Panc1 (cell line): ENCODE results near the gene WDR1. TPM values are rescaled to one million over a fixed set of nuclear protein-coding genes. Genes with fewer than 3 reads are reported as not detected.
A peak's percentile ranks its signal among the peaks of the same experiment; 100 is the strongest.

Experiments
- ATAC-seq: fragments of 200-7000 bp; cut with Tn5 transposase; 2 replicates; pipeline ENCODE4 v1.9.1; 2020; ENCODE audit warnings: mild to moderate bottlenecking, moderate library complexity
- BruUV-seq: library from RNA; stranded (reverse); fragments of 400-500 nt; replicated peaks from 2 replicates; lab custom pipeline; 2021; lab: Mats Ljungman, UMichigan
- CTCF ChIA-PET: fragments of 300-600 bp; sonication (Branson Sonifier 250); formaldehyde crosslinking; loops from one replicate; lab custom pipeline; 2022; ENCODE audit warnings: antibody characterized with exemption; lab: Charles Lee
- POLR2A ChIA-PET: fragments of 300-600 bp; sonication (Branson Sonifier 250); formaldehyde crosslinking; loops from one replicate; lab custom pipeline; 2022; ENCODE audit warnings: antibody characterized with exemption; lab: Charles Lee
- DNase-seq: peaks from one replicate; pipeline ENCODE4 v3.0.0-alpha.2; 2010; ENCODE audit warnings: low read depth, low spot score
- H3K27ac ChIP-seq: 2 replicates; pipeline ENCODE4 v1.5.1; 2011; ENCODE audit warnings: mild to moderate bottlenecking, low read length, inconsistent platforms
- H3K27me3 ChIP-seq: fragments of 200-500 bp; sonication (Bioruptor generic); 2 replicates; pipeline ENCODE4 v1.6.0; 2014; ENCODE audit warnings: low read length, inconsistent platforms; ENCODE audit not compliant: control insufficient read depth, insufficient read depth
- H3K36me3 ChIP-seq: fragments of 200-500 bp; sonication (Bioruptor generic); 2 replicates; pipeline ENCODE4 v1.5.1; 2014; ENCODE audit warnings: inconsistent platforms, mild to moderate bottlenecking, low read length, moderate library complexity; ENCODE audit not compliant: control insufficient read depth, insufficient read depth
- H3K4me1 ChIP-seq: 2 replicates; pipeline ENCODE4 v1.5.1; 2011; ENCODE audit warnings: inconsistent platforms, mild to moderate bottlenecking, low read length, moderate library complexity; ENCODE audit not compliant: control insufficient read depth, insufficient read depth
- H3K4me3 ChIP-seq, 2 experiments: 2 replicates each; pipeline ENCODE4 v1.5.1; 2011 to 2012; ENCODE audit warnings: low read depth in 2 of 2, low read length in 2 of 2, mild to moderate bottlenecking in 2 of 2, inconsistent platforms in 1 of 2, moderate library complexity in 1 of 2
- H3K9me3 ChIP-seq: fragments of 200-500 bp; sonication (Bioruptor generic); 2 replicates; pipeline ENCODE4 v1.5.1; 2014; ENCODE audit warnings: low read depth, mild to moderate bottlenecking, inconsistent platforms, low read length, moderate library complexity; ENCODE audit not compliant: control insufficient read depth, insufficient read depth
- POLR2AphosphoS5 ChIP-seq: IDR thresholded peaks from 2 replicates; pipeline ENCODE4 v1.6.1; 2012; ENCODE audit warnings: mild to moderate bottlenecking, low read depth, low read length, moderate library complexity
- SIN3A ChIP-seq: IDR thresholded peaks from 2 replicates; pipeline ENCODE4 v1.6.1; 2012; ENCODE audit warnings: low read depth, mild to moderate bottlenecking, low read length, moderate library complexity, borderline replicate concordance; ENCODE audit not compliant: insufficient read depth
- in situ Hi-C: cut with HindIII; loops from 2 replicates; pipeline ENCODE4 v1.10.0; 2016; ENCODE audit warnings: low sequenced_read_pairs, low pct_unique_long_range_greater_than_20kb
- intact Hi-C: fragments of 100-400 bp; cut with micrococcal nuclease; formaldehyde crosslinking; loops from one replicate; pipeline ENCODE4 v1.10.0; 2022; ENCODE audit not compliant: unreplicated experiment
- total RNA-seq: library from RNA; stranded (reverse); gene quantifications from one replicate; pipeline ENCODE4 v1.2.1, GENCODE V29; 2021; ENCODE audit not compliant: unreplicated experiment
- TF ChIP-seq, protein P1 (sequence below): fragments of 450-650 bp; IDR thresholded peaks from 2 replicates; pipeline ENCODE4 v1.5.1; 2017; ENCODE audit warnings: mild to moderate bottlenecking
- TF ChIP-seq, protein P2 (sequence below), 2 experiments: IDR thresholded peaks; 2 replicates each; pipeline ENCODE4 v1.6.1; 2011 to 2012; ENCODE audit warnings: low read depth in 2 of 2, control low read depth in 1 of 2, low read length in 1 of 2, mild to moderate bottlenecking in 1 of 2, moderate library complexity in 1 of 2; ENCODE audit not compliant: insufficient read depth in 1 of 2

WDR1 gene
- total RNA-seq, 1 experiment from 2014 or later: 260 TPM

DNA sequence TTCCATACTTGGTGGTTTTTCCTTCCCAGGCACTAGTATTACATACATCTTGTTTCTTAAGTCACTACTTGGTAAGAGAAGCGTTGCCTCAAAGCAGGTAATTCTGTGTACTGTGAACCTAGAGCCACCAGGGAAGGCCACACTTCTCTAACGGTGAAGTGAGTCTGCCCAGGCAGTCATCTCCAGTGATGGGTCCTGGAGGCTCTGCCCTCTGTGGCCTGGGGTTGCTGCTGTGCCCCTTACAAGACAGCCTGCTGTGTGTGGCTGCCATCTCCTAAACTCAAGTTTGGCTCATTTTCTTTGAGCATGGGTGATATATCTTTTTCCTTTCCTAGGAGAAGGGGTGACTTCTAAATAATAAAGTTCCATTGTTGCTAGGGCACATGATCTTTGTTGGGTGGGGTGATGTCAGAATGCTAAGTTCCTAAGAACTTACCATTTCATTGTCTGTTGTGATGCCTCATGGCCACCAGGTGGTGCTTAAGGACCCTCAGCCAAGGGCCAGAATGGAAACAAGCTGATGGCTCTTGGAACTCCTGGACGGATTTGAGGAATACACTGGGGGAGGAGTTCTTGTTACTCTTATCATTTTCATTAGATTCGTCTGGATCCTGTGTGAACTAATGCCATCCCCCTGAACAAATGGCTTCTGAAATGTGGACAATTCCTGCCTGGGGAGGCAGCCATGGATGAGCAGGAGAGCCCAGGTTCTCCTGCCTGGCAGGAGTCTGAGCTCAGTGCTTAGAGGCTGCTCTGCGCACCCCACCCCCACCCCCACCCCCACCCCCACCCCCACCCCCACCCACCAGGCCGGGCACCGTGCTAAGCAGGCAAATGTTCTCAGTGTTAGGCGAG, 41.1 kb upstream of the WDR1 start:
- ChIA-PET CTCF (no interaction called here), POLR2A (interaction anchor here (0.6 kb wide), 1 partner anchor 319 kb away, joined by 7 read pairs; no protein-coding TSS in a partner anchor)
- ATAC-seq: peak; percentile 84
- Histone ChIP-seq H3K36me3 (no peaks in the 10 kb centered on the region), H3K4me1 (no peaks in the 10 kb centered on the region), H3K27me3 (no peaks in the 10 kb centered on the region; the same call in none of the 2 replicates), H3K9me3 (no peaks in the 10 kb centered on the region), H3K27ac (no peak overlapping the region), H3K4me3 (no peak overlapping the region)
- TF ChIP-seq, protein P1, sequence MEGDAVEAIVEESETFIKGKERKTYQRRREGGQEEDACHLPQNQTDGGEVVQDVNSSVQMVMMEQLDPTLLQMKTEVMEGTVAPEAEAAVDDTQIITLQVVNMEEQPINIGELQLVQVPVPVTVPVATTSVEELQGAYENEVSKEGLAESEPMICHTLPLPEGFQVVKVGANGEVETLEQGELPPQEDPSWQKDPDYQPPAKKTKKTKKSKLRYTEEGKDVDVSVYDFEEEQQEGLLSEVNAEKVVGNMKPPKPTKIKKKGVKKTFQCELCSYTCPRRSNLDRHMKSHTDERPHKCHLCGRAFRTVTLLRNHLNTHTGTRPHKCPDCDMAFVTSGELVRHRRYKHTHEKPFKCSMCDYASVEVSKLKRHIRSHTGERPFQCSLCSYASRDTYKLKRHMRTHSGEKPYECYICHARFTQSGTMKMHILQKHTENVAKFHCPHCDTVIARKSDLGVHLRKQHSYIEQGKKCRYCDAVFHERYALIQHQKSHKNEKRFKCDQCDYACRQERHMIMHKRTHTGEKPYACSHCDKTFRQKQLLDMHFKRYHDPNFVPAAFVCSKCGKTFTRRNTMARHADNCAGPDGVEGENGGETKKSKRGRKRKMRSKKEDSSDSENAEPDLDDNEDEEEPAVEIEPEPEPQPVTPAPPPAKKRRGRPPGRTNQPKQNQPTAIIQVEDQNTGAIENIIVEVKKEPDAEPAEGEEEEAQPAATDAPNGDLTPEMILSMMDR: peak; percentile 80
- no peak for TF ChIP-seq SIN3A
- TF ChIP-seq, protein P2, sequence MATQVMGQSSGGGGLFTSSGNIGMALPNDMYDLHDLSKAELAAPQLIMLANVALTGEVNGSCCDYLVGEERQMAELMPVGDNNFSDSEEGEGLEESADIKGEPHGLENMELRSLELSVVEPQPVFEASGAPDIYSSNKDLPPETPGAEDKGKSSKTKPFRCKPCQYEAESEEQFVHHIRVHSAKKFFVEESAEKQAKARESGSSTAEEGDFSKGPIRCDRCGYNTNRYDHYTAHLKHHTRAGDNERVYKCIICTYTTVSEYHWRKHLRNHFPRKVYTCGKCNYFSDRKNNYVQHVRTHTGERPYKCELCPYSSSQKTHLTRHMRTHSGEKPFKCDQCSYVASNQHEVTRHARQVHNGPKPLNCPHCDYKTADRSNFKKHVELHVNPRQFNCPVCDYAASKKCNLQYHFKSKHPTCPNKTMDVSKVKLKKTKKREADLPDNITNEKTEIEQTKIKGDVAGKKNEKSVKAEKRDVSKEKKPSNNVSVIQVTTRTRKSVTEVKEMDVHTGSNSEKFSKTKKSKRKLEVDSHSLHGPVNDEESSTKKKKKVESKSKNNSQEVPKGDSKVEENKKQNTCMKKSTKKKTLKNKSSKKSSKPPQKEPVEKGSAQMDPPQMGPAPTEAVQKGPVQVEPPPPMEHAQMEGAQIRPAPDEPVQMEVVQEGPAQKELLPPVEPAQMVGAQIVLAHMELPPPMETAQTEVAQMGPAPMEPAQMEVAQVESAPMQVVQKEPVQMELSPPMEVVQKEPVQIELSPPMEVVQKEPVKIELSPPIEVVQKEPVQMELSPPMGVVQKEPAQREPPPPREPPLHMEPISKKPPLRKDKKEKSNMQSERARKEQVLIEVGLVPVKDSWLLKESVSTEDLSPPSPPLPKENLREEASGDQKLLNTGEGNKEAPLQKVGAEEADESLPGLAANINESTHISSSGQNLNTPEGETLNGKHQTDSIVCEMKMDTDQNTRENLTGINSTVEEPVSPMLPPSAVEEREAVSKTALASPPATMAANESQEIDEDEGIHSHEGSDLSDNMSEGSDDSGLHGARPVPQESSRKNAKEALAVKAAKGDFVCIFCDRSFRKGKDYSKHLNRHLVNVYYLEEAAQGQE (IDR thresholded peaks at IDR 0.05; ENCODE audit: insufficient read depth in 1 of 2, low read depth in 2 of 2, low read length in 1 of 2): no peak
- peak; percentile 22 for DNase-seq
- in situ Hi-C loops (no loop called here), intact Hi-C loops (loop anchor here (10.0 kb wide), 1 partner anchor 247 kb away; no protein-coding TSS in a partner anchor)
- no TSS peak for BruUV-seq

DNA sequence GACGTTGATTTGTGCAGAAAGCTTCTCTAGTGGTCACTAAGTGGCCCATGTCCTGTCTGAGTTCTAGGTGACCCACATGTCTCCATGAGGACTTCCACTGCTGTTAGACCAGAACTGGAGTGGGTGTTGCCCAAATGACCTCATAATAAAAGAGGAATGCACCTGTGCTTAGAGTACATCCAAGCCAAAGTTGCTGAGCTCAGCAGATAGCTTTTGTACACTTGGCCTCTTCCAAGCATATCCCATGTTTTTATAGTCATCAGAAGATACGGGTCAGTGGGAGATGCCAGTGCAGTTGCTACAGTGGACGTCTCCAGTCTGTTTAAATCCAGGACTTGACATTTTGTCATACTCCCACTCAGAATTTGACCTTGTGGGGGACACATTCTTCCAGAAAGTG, 37.6 kb upstream of the WDR1 start:
- H3K9me3 ChIP-seq: no peaks in the 10 kb centered on the region
- no peaks in the 10 kb centered on the region for H3K36me3 ChIP-seq
- no peak overlapping the region for H3K27ac ChIP-seq
- in situ Hi-C loops (no loop called here), intact Hi-C loops (loop anchor here (10.0 kb wide), 1 partner anchor 251 kb away; no protein-coding TSS in a partner anchor)
- POLR2A ChIA-PET: no interaction called here
- no peak for DNase-seq
- CTCF ChIA-PET: no interaction called here
- ATAC-seq: no peak
- BruUV-seq: no TSS peak
- H3K4me1 ChIP-seq: no peaks in the 10 kb centered on the region
- no peak overlapping the region for H3K4me3 ChIP-seq
- TF ChIP-seq SIN3A (no peak), POLR2AphosphoS5 (no peak)
- TF ChIP-seq, protein P2 (IDR thresholded peaks at IDR 0.05; ENCODE audit: insufficient read depth in 1 of 2, low read depth in 2 of 2, low read length in 1 of 2): no peak
- no peaks in the 10 kb centered on the region; the same call in none of the 2 replicates for H3K27me3 ChIP-seq
